Right cardiac atrium (tissue), 5 donors: ENCODE results near the gene CHPT1. TPM values are rescaled to one million over a fixed set of nuclear protein-coding genes. Genes with fewer than 3 reads are reported as not detected.
A peak's percentile ranks its signal among the peaks of the same experiment; 100 is the strongest.

Experiments used
- ATAC-seq, 2 donors: fragments of 200-7000 bp; cut with Tn5 transposase; one replicate each; pipeline versions ENCODE4 v1.8.0 to v1.9.1; 2020; ENCODE audit warnings: moderate library complexity in 2 of 2, mild to moderate bottlenecking in 1 of 2
- DNase-seq, 3 donors: peaks; one replicate each; pipeline ENCODE4 v3.0.0-alpha.2; 2020
- H3K27ac ChIP-seq: one replicate; pipeline ENCODE4 v1.5.1; 2013; ENCODE audit warnings: mild to moderate bottlenecking, low read length, control low read depth, moderate library complexity
- H3K27me3 ChIP-seq: one replicate; pipeline ENCODE4 v1.6.1; 2013; ENCODE audit not compliant: control insufficient read depth, insufficient read depth
- H3K4me1 ChIP-seq: one replicate; pipeline ENCODE4 v1.6.1; 2013; ENCODE audit warnings: low read length; ENCODE audit not compliant: control insufficient read depth, insufficient read depth
- H3K4me3 ChIP-seq: one replicate; pipeline ENCODE4 v1.5.1; 2013; ENCODE audit warnings: low read length, control low read depth
- H3K9me3 ChIP-seq: one replicate; pipeline ENCODE4 v1.6.1; 2013; ENCODE audit warnings: low read length; ENCODE audit not compliant: control insufficient read depth
- WGBS: extraction: QIAGEN DNeasy Blood & Tissue Kit; methylation state at CpG from one replicate; pipeline ENCODE4 v1.1.7; 2013; 5-methylcytosine and 5-hydroxymethylcytosine counted together
- intact Hi-C, 4 donors: fragments of 100-400 bp; cut with DNase I; formaldehyde crosslinking; loops; one replicate each; pipeline versions ENCODE4 v1.11.0 to v1.14.0; 2022 to 2023
- polyA plus RNA-seq: library from polyadenylated mRNA; stranded (reverse); fragments of 200-250 nt; gene quantifications from one replicate; pipeline ENCODE4 v1.2.3, GENCODE V29; 2013
- total RNA-seq, 4 donors: library from RNA; stranded (reverse); fragmentation: NEBNext Ultra II Directional; extraction: Animal tissue kit (Norgen Biotek cat#: 25700); gene quantifications; one replicate each; pipeline ENCODE4 v1.2.1, GENCODE V29; 2021
- donor health status: healthy with polysubstance abuse.
- donor health status: DM: no; HTN: yes; CAD: no.
- donor health status: DM: no; HTN: no; CAD: no.
- donor health status: DM: no; HTN: yes; CAD: no; lungs with severe emphysema.
- donor health status: DM: yes; HTN: yes; CAD: no.

Gene CHPT1
- total and polyA plus RNA-seq, 5 donors: 148 to 182 (median 168) TPM

- peak overlapping the region; percentile 13 for H3K27ac ChIP-seq
- no peaks in the 10 kb centered on the region for H3K9me3 ChIP-seq
- DNase-seq: no peak
- H3K27me3 ChIP-seq: no peaks in the 10 kb centered on the region
- intact Hi-C loops: no loop called here
- H3K4me3 ChIP-seq: no peak overlapping the region
- H3K4me1 ChIP-seq: peaks cover 2% of the 10 kb centered on the region
- peak; percentile 62 to 68 for ATAC-seq
- WGBS: 54% methylated on average over 6 of the region's 6 CpGs
Measured at GRCh38 chr12:101763246-101763931, 65.9 kb downstream of the CHPT1 start.

GRCh38 chr12:101764051-101764792, 66.8 kb downstream of the CHPT1 start:
- Histone ChIP-seq H3K27me3 (no peaks in the 10 kb centered on the region), H3K4me3 (no peak overlapping the region), H3K27ac (no peak overlapping the region), H3K4me1 (peaks cover 2% of the 10 kb centered on the region), H3K9me3 (no peaks in the 10 kb centered on the region)
- ATAC-seq (no peak), DNase-seq (no peak)
- intact Hi-C loops: no loop called here
- WGBS: 54% methylated on average over 5 of the region's 5 CpGs

GRCh38 chr12:101767537-101767936, 70.1 kb downstream of the CHPT1 start:
- ATAC-seq (no peak), DNase-seq (no peak)
- Histone ChIP-seq H3K27ac (no peak overlapping the region), H3K4me3 (no peak overlapping the region), H3K4me1 (peaks cover 2% of the 10 kb centered on the region), H3K9me3 (no peaks in the 10 kb centered on the region), H3K27me3 (no peaks in the 10 kb centered on the region)
- 90% methylated on average over 1 of the region's 1 CpG for WGBS
- intact Hi-C loops: no loop called here

GRCh38 chr12:101768781-101769180, 71.3 kb downstream of the CHPT1 start:
- ATAC-seq: no peak
- intact Hi-C loops: no loop called here

GRCh38 chr12:101769865-101770264, 72.4 kb downstream of the CHPT1 start:
- DNase-seq (no peak), ATAC-seq (no peak)
- 92% methylated on average over 5 of the region's 5 CpGs for WGBS
- Histone ChIP-seq H3K4me1 (no peaks in the 10 kb centered on the region), H3K4me3 (no peak overlapping the region), H3K9me3 (no peaks in the 10 kb centered on the region), H3K27me3 (no peaks in the 10 kb centered on the region), H3K27ac (no peak overlapping the region)
- intact Hi-C loops: loop anchor here in 2 of 4 donors (5.0 kb wide), 2 partner anchors 67 to 72 kb away; no protein-coding TSS in a partner anchor

More at GRCh38 chr12:101768781-101769180, 71.3 kb downstream of the CHPT1 start:
- Histone ChIP-seq H3K4me3 (no peak overlapping the region), H3K9me3 (no peaks in the 10 kb centered on the region), H3K4me1 (no peaks in the 10 kb centered on the region), H3K27ac (no peak overlapping the region), H3K27me3 (no peaks in the 10 kb centered on the region)
- 76% methylated on average over 2 of the region's 2 CpGs for WGBS
- DNase-seq: no peak

GRCh38 chr12:101772012-101772775, 74.8 kb downstream of the CHPT1 start:
- H3K4me3 ChIP-seq: no peak overlapping the region
- no peak overlapping the region for H3K27ac ChIP-seq
- 82% methylated on average over 5 of the region's 5 CpGs for WGBS
- intact Hi-C loops: loop anchor here in 2 of 4 donors (5.0 kb wide), 2 partner anchors 65 to 70 kb away; no protein-coding TSS in a partner anchor
- peaks cover under 1% of the 10 kb centered on the region for H3K4me1 ChIP-seq
- H3K27me3 ChIP-seq: no peaks in the 10 kb centered on the region
- no peaks in the 10 kb centered on the region for H3K9me3 ChIP-seq
- ATAC-seq: no peak
- no peak for DNase-seq

- H3K4me3 ChIP-seq: no peak overlapping the region
- no peak overlapping the region for H3K27ac ChIP-seq
- no peaks in the 10 kb centered on the region for H3K27me3 ChIP-seq
- no peaks in the 10 kb centered on the region for H3K9me3 ChIP-seq
- H3K4me1 ChIP-seq: peaks cover 6% of the 10 kb centered on the region
- WGBS: 50% methylated on average over 2 of the region's 2 CpGs
- DNase-seq (peak; percentile 47 to 72 (median 59)), ATAC-seq (peak; percentile 71 to 79)
- intact Hi-C loops: loop anchor here in 3 of 4 donors (1.0 to 5.0 kb wide), 3 partner anchors 57 to 69 kb away; partner anchors contain the start of gene GNPTAB (in 1 of the 3)
Measured at GRCh38 chr12:101773650-101774162, 76.3 kb downstream of the CHPT1 start.

- intact Hi-C loops: loop anchor here in 1 of 4 donors (5.0 kb wide), 1 partner anchor 56 kb away; the partner anchor contains the start of gene GNPTAB
- Histone ChIP-seq H3K4me3 (no peak overlapping the region), H3K4me1 (peaks cover 6% of the 10 kb centered on the region), H3K27ac (no peak overlapping the region), H3K9me3 (no peaks in the 10 kb centered on the region), H3K27me3 (no peaks in the 10 kb centered on the region)
- DNase-seq: no peak
- no peak for ATAC-seq
- WGBS: 47% methylated on average over 2 of the region's 2 CpGs
Measured at GRCh38 chr12:101775816-101776215, 78.4 kb downstream of the CHPT1 start.

- H3K4me1 ChIP-seq: peaks cover 6% of the 10 kb centered on the region
Measured at GRCh38 chr12:101777485-101777884, 80.0 kb downstream of the CHPT1 start.

GRCh38 chr12:101777978-101778377, 80.5 kb downstream of the CHPT1 start:
- H3K27me3 ChIP-seq: no peaks in the 10 kb centered on the region
- no peak overlapping the region for H3K4me3 ChIP-seq
- no peaks in the 10 kb centered on the region for H3K9me3 ChIP-seq
- WGBS: 57% methylated on average over 4 of the region's 4 CpGs
- no peak for DNase-seq
- ATAC-seq: peak in 1 of 2 donors; percentile 56
- H3K27ac ChIP-seq: no peak overlapping the region
- peaks cover 6% of the 10 kb centered on the region for H3K4me1 ChIP-seq
- intact Hi-C loops: loop anchor here in 1 of 4 donors (5.0 kb wide), 1 partner anchor 54 kb away; the partner anchor contains the start of gene GNPTAB

More at GRCh38 chr12:101777485-101777884, 80.0 kb downstream of the CHPT1 start:
- 62% methylated on average over 3 of the region's 3 CpGs for WGBS
- Histone ChIP-seq H3K27ac (no peak overlapping the region), H3K9me3 (no peaks in the 10 kb centered on the region), H3K27me3 (no peaks in the 10 kb centered on the region), H3K4me3 (no peak overlapping the region)
- intact Hi-C loops: loop anchor here in 1 of 4 donors (5.0 kb wide), 1 partner anchor 55 kb away; the partner anchor contains the start of gene GNPTAB
- ATAC-seq (no peak), DNase-seq (no peak)
